ENCODE results near the gene MYO5C. TPM values are rescaled to one million over a fixed set of nuclear protein-coding genes. Genes with fewer than 3 reads are reported as not detected.
A peak's percentile ranks its signal among the peaks of the same experiment; 100 is the strongest.

The MYO5C gene
- total RNA-seq, 1 donor from 2014 or later: 4.5 TPM

DNA sequence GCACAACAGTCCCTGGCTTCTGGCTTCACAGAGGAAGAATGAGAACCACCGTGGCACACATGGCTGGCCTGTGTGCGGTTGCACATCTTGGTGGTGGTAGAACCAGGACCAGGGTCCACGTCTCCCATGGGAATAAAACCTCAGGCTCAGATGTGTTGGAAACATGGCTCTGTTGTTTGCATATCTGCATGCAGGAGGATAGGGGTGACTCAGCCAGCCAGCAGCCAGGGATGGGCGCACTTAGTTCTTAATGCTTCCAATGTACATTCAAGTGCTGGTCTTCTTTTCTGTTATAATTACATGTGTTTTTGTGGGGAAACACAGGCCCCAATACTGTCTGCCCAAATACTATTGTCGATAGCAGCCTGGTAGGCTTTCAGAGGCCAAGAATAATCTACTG lies 147.2 kb downstream of the MYO5C start:
- no peak overlapping the region for H3K27ac ChIP-seq (ENCODE audit: low read depth, low read length)
- H3K79me2 ChIP-seq (ENCODE audit: insufficient read depth, low read length): no peaks in the 10 kb centered on the region
- peaks cover 25% of the 10 kb centered on the region for H3K4me1 Mint-ChIP-seq (ENCODE audit: low read depth, unreplicated experiment)

DNA sequence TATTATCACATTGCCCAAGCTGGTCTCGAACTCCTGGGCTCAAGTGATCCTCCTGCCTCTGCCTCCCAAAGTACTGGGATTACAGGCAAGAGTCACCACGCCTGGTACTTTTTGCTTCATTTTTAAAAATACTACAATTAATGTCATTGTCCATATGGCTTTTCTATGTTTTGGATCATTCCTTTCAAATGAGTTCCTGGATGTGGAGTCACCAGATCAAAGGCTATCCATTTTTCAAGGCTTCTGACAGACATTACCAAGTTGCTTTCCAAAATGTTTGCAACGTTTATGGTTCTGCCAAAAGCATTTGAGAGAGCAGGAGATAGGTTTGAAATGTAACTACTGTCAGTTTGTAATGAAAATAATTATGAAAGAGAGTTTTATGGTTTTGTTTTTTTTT lies 148.8 kb downstream of the MYO5C start:
- H3K79me2 ChIP-seq (ENCODE audit: insufficient read depth, low read length): no peaks in the 10 kb centered on the region
- no peaks in the 10 kb centered on the region for H3K27me3 ChIP-seq (ENCODE audit: insufficient read depth, low read length)

More for the DNA sequence above, 147.2 kb downstream of the MYO5C start:
- Histone ChIP-seq H3K4me1 (ENCODE audit: insufficient read depth, low read length) (peaks cover 15% of the 10 kb centered on the region), H4K20me1 (ENCODE audit: insufficient read depth, low read length) (no peaks in the 10 kb centered on the region), H3K36me3 (ENCODE audit: insufficient read depth, low read length) (peaks cover 2% of the 10 kb centered on the region), H3K4me2 (ENCODE audit: low read length) (no peak overlapping the region), H3K4me3 (ENCODE audit: insufficient read depth, low read depth, low read length) (no peak overlapping the region), H3K9me3 (ENCODE audit: insufficient read depth, low read depth, low read length) (no peaks in the 10 kb centered on the region), H2AFZ (ENCODE audit: low read depth, low read length) (no peak overlapping the region), H3K27me3 (ENCODE audit: insufficient read depth, low read length) (no peaks in the 10 kb centered on the region), H3K9ac (ENCODE audit: low read length) (no peak overlapping the region)
- Mint-ChIP-seq H3K36me3 (ENCODE audit: low read depth, unreplicated experiment) (peaks cover 29% of the 10 kb centered on the region), H3K27ac (ENCODE audit: unreplicated experiment) (no peak overlapping the region), H3K27me3 (ENCODE audit: low read depth, unreplicated experiment) (no peaks in the 10 kb centered on the region), H3K4me3 (ENCODE audit: unreplicated experiment) (no peak overlapping the region), H3K9me3 (ENCODE audit: unreplicated experiment) (peaks cover 9% of the 10 kb centered on the region)
- DNase-seq (ENCODE audit: low read depth) (no peak), FAIRE-seq (no peak)
- TF ChIP-seq, protein P1, sequence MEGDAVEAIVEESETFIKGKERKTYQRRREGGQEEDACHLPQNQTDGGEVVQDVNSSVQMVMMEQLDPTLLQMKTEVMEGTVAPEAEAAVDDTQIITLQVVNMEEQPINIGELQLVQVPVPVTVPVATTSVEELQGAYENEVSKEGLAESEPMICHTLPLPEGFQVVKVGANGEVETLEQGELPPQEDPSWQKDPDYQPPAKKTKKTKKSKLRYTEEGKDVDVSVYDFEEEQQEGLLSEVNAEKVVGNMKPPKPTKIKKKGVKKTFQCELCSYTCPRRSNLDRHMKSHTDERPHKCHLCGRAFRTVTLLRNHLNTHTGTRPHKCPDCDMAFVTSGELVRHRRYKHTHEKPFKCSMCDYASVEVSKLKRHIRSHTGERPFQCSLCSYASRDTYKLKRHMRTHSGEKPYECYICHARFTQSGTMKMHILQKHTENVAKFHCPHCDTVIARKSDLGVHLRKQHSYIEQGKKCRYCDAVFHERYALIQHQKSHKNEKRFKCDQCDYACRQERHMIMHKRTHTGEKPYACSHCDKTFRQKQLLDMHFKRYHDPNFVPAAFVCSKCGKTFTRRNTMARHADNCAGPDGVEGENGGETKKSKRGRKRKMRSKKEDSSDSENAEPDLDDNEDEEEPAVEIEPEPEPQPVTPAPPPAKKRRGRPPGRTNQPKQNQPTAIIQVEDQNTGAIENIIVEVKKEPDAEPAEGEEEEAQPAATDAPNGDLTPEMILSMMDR (IDR thresholded peaks at IDR 0.05; ENCODE audit: insufficient read depth, low read depth, low read length): no peak
- TF ChIP-seq EZH2 (IDR thresholded peaks at IDR 0.05; ENCODE audit: insufficient read depth, low read length): no peak

DNA sequence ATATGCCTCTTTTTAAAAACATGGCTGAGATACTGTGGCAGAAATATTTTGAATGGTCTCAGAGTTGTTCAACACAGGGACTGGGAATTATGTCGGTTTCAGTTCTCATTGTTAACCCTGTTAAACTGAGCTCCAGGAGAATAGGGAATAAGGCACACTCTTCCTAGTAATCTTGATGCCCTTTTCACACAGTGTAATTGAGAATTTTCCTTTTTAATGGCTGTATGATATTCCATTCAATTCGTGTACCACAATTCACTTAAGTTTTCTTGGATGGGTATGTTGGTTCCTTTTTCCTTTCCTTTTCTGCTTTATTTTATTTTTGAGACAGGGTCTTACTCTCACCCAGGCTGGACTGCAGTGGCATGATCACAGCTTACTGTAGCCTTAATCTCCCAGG lies 149.3 kb downstream of the MYO5C start:
- Mint-ChIP-seq H3K4me1 (ENCODE audit: low read depth, unreplicated experiment) (peaks cover 27% of the 10 kb centered on the region), H3K36me3 (ENCODE audit: low read depth, unreplicated experiment) (peaks cover 23% of the 10 kb centered on the region), H3K9me3 (ENCODE audit: unreplicated experiment) (peaks cover 9% of the 10 kb centered on the region), H3K27me3 (ENCODE audit: low read depth, unreplicated experiment) (no peaks in the 10 kb centered on the region), H3K4me3 (ENCODE audit: unreplicated experiment) (no peak overlapping the region), H3K27ac (ENCODE audit: unreplicated experiment) (peak overlapping the region; percentile 77)
- H3K9me3 ChIP-seq (ENCODE audit: insufficient read depth, low read depth, low read length): no peaks in the 10 kb centered on the region
- no peak overlapping the region for H3K9ac ChIP-seq (ENCODE audit: low read length)
- peaks cover 2% of the 10 kb centered on the region for H3K36me3 ChIP-seq (ENCODE audit: insufficient read depth, low read length)
- no peak overlapping the region for H3K27ac ChIP-seq (ENCODE audit: low read depth, low read length)
- H3K4me1 ChIP-seq (ENCODE audit: insufficient read depth, low read length): peaks cover 15% of the 10 kb centered on the region
- H4K20me1 ChIP-seq (ENCODE audit: insufficient read depth, low read length): no peaks in the 10 kb centered on the region
- DNase-seq (ENCODE audit: low read depth) (no peak), FAIRE-seq (no peak)
- TF ChIP-seq, protein P1 (IDR thresholded peaks at IDR 0.05; ENCODE audit: insufficient read depth, low read depth, low read length): no peak
- TF ChIP-seq EZH2 (IDR thresholded peaks at IDR 0.05; ENCODE audit: insufficient read depth, low read length): no peak
- no peak overlapping the region for H3K4me2 ChIP-seq (ENCODE audit: low read length)
- H3K79me2 ChIP-seq (ENCODE audit: insufficient read depth, low read length): no peaks in the 10 kb centered on the region
- no peak overlapping the region for H2AFZ ChIP-seq (ENCODE audit: low read depth, low read length)
- no peak overlapping the region for H3K4me3 ChIP-seq (ENCODE audit: insufficient read depth, low read depth, low read length)
- H3K27me3 ChIP-seq (ENCODE audit: insufficient read depth, low read length): no peaks in the 10 kb centered on the region

More for the DNA sequence above, 148.8 kb downstream of the MYO5C start:
- H3K9me3 Mint-ChIP-seq (ENCODE audit: unreplicated experiment): peaks cover 9% of the 10 kb centered on the region
- DNase-seq (ENCODE audit: low read depth): peak; percentile 46
- peaks cover 26% of the 10 kb centered on the region for H3K36me3 Mint-ChIP-seq (ENCODE audit: low read depth, unreplicated experiment)
- Histone ChIP-seq H3K27ac (ENCODE audit: low read depth, low read length) (no peak overlapping the region), H3K4me1 (ENCODE audit: insufficient read depth, low read length) (peaks cover 15% of the 10 kb centered on the region), H3K4me3 (ENCODE audit: insufficient read depth, low read depth, low read length) (no peak overlapping the region), H3K4me2 (ENCODE audit: low read length) (no peak overlapping the region), H3K9ac (ENCODE audit: low read length) (no peak overlapping the region), H4K20me1 (ENCODE audit: insufficient read depth, low read length) (no peaks in the 10 kb centered on the region), H3K36me3 (ENCODE audit: insufficient read depth, low read length) (peaks cover 2% of the 10 kb centered on the region), H2AFZ (ENCODE audit: low read depth, low read length) (no peak overlapping the region), H3K9me3 (ENCODE audit: insufficient read depth, low read depth, low read length) (no peaks in the 10 kb centered on the region)
- no peaks in the 10 kb centered on the region for H3K27me3 Mint-ChIP-seq (ENCODE audit: low read depth, unreplicated experiment)
- peaks cover 27% of the 10 kb centered on the region for H3K4me1 Mint-ChIP-seq (ENCODE audit: low read depth, unreplicated experiment)
- TF ChIP-seq, protein P1 (IDR thresholded peaks at IDR 0.05; ENCODE audit: insufficient read depth, low read depth, low read length): no peak
- no peak for TF ChIP-seq EZH2 (IDR thresholded peaks at IDR 0.05; ENCODE audit: insufficient read depth, low read length)
- FAIRE-seq: no peak
- no peak overlapping the region for H3K4me3 Mint-ChIP-seq (ENCODE audit: unreplicated experiment)
- H3K27ac Mint-ChIP-seq (ENCODE audit: unreplicated experiment): peak overlapping the region; percentile 12

All from astrocyte (in vitro differentiated cells and primary cell).